ENCODE results near the gene RWDD4.

GRCh38 chr4:183670251-183670650, 11.3 kb upstream of the RWDD4 start:
- TF ChIP-seq, protein P1, sequence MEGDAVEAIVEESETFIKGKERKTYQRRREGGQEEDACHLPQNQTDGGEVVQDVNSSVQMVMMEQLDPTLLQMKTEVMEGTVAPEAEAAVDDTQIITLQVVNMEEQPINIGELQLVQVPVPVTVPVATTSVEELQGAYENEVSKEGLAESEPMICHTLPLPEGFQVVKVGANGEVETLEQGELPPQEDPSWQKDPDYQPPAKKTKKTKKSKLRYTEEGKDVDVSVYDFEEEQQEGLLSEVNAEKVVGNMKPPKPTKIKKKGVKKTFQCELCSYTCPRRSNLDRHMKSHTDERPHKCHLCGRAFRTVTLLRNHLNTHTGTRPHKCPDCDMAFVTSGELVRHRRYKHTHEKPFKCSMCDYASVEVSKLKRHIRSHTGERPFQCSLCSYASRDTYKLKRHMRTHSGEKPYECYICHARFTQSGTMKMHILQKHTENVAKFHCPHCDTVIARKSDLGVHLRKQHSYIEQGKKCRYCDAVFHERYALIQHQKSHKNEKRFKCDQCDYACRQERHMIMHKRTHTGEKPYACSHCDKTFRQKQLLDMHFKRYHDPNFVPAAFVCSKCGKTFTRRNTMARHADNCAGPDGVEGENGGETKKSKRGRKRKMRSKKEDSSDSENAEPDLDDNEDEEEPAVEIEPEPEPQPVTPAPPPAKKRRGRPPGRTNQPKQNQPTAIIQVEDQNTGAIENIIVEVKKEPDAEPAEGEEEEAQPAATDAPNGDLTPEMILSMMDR (IDR thresholded peaks at IDR 0.05): no peak
- TF ChIP-seq ZFX (IDR thresholded peaks at IDR 0.05; ENCODE audit: borderline replicate concordance): no peak

Data from 22Rv1 (cell line).